ENCODE results near the gene CREM. TPM values are rescaled to one million over a fixed set of nuclear protein-coding genes. Genes with fewer than 3 reads are reported as not detected.

Gene CREM
- total RNA-seq, 1 experiment from 2014 or later = 24.7 TPM

- Mint-ChIP-seq H3K9me3 (ENCODE audit: unreplicated experiment) (no peaks in the 10 kb centered on the region), H3K4me3 (ENCODE audit: unreplicated experiment) (no peak overlapping the region), H3K27me3 (ENCODE audit: insufficient read depth, unreplicated experiment) (no peaks in the 10 kb centered on the region), H3K4me1 (ENCODE audit: low read depth, unreplicated experiment) (no peaks in the 10 kb centered on the region), H3K36me3 (ENCODE audit: insufficient read depth, unreplicated experiment) (no peaks in the 10 kb centered on the region), H3K27ac (ENCODE audit: unreplicated experiment) (no peak overlapping the region)
- TF ChIP-seq, protein P1, sequence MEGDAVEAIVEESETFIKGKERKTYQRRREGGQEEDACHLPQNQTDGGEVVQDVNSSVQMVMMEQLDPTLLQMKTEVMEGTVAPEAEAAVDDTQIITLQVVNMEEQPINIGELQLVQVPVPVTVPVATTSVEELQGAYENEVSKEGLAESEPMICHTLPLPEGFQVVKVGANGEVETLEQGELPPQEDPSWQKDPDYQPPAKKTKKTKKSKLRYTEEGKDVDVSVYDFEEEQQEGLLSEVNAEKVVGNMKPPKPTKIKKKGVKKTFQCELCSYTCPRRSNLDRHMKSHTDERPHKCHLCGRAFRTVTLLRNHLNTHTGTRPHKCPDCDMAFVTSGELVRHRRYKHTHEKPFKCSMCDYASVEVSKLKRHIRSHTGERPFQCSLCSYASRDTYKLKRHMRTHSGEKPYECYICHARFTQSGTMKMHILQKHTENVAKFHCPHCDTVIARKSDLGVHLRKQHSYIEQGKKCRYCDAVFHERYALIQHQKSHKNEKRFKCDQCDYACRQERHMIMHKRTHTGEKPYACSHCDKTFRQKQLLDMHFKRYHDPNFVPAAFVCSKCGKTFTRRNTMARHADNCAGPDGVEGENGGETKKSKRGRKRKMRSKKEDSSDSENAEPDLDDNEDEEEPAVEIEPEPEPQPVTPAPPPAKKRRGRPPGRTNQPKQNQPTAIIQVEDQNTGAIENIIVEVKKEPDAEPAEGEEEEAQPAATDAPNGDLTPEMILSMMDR (IDR thresholded peaks at IDR 0.05; ENCODE audit: insufficient read depth in 1 of 2, low read depth in 1 of 2, low read length in 1 of 2, severe bottlenecking in 1 of 2, unreplicated experiment in 1 of 2) = no peak
- Histone ChIP-seq H3K9me3 (no peaks in the 10 kb centered on the region), H3K4me3 (ENCODE audit: low read depth, low read length) (no peak overlapping the region), H3K4me1 (no peaks in the 10 kb centered on the region), H3K27me3 (replicated peaks; ENCODE audit: control insufficient read depth, insufficient read depth, low read length) (no peaks in the 10 kb centered on the region), H3K36me3 (ENCODE audit: control insufficient read depth, insufficient read depth, low read length) (no peaks in the 10 kb centered on the region)
- POLR2A ChIA-PET = no interaction called here
- CTCF ChIA-PET = interaction anchor here (1.0 kb wide), 1 partner anchor 76 kb away, joined by 3 read pairs; the partner anchor contains the start of gene CREM
- intact Hi-C loops (cut with micrococcal nuclease; ENCODE audit: unreplicated experiment) = no loop called here
- DNase-seq = no peak
- no TSS peak for BruUV-seq (replicated peaks)
These were observed 75.4 kb downstream of the CREM start for GRCh38 chr10:35202050-35202449.

- Mint-ChIP-seq H3K4me1 (ENCODE audit: low read depth, unreplicated experiment) (no peaks in the 10 kb centered on the region), H3K27me3 (ENCODE audit: insufficient read depth, unreplicated experiment) (no peaks in the 10 kb centered on the region), H3K4me3 (ENCODE audit: unreplicated experiment) (no peak overlapping the region), H3K9me3 (ENCODE audit: unreplicated experiment) (no peaks in the 10 kb centered on the region), H3K36me3 (ENCODE audit: insufficient read depth, unreplicated experiment) (no peaks in the 10 kb centered on the region), H3K27ac (ENCODE audit: unreplicated experiment) (no peak overlapping the region)
- Histone ChIP-seq H3K27me3 (replicated peaks; ENCODE audit: control insufficient read depth, insufficient read depth, low read length) (no peaks in the 10 kb centered on the region), H3K4me1 (no peaks in the 10 kb centered on the region), H3K4me3 (ENCODE audit: low read depth, low read length) (no peak overlapping the region), H3K36me3 (ENCODE audit: control insufficient read depth, insufficient read depth, low read length) (no peaks in the 10 kb centered on the region), H3K9me3 (no peaks in the 10 kb centered on the region)
- ChIA-PET CTCF (interaction anchor here (0.6 to 1.1 kb wide), 2 partner anchors 8 to 46 kb away, joined by 3 to 5 read pairs; no protein-coding TSS in a partner anchor), POLR2A (no interaction called here)
- no peak for DNase-seq
- BruUV-seq (replicated peaks) = no TSS peak
- intact Hi-C loops (cut with micrococcal nuclease; ENCODE audit: unreplicated experiment) = no loop called here
- TF ChIP-seq, protein P1 (IDR thresholded peaks at IDR 0.05; ENCODE audit: insufficient read depth in 1 of 2, low read depth in 1 of 2, low read length in 1 of 2, severe bottlenecking in 1 of 2, unreplicated experiment in 1 of 2) = no peak
These were observed 77.1 kb downstream of the CREM start for GRCh38 chr10:35203745-35204144.

GRCh38 chr10:35204650-35205319, 78.1 kb downstream of the CREM start:
- Histone ChIP-seq H3K9me3 (no peaks in the 10 kb centered on the region), H3K4me1 (no peaks in the 10 kb centered on the region), H3K4me3 (ENCODE audit: low read depth, low read length) (no peak overlapping the region), H3K36me3 (ENCODE audit: control insufficient read depth, insufficient read depth, low read length) (no peaks in the 10 kb centered on the region), H3K27me3 (replicated peaks; ENCODE audit: control insufficient read depth, insufficient read depth, low read length) (no peaks in the 10 kb centered on the region)
- Mint-ChIP-seq H3K4me1 (ENCODE audit: low read depth, unreplicated experiment) (no peaks in the 10 kb centered on the region), H3K36me3 (ENCODE audit: insufficient read depth, unreplicated experiment) (no peaks in the 10 kb centered on the region), H3K27me3 (ENCODE audit: insufficient read depth, unreplicated experiment) (no peaks in the 10 kb centered on the region), H3K4me3 (ENCODE audit: unreplicated experiment) (no peak overlapping the region), H3K9me3 (ENCODE audit: unreplicated experiment) (no peaks in the 10 kb centered on the region), H3K27ac (ENCODE audit: unreplicated experiment) (no peak overlapping the region)
- TF ChIP-seq, protein P1 (IDR thresholded peaks at IDR 0.05; ENCODE audit: insufficient read depth in 1 of 2, low read depth in 1 of 2, low read length in 1 of 2, severe bottlenecking in 1 of 2, unreplicated experiment in 1 of 2) = no peak
- intact Hi-C loops (cut with micrococcal nuclease; ENCODE audit: unreplicated experiment) = no loop called here
- no peak for DNase-seq
- no TSS peak for BruUV-seq (replicated peaks)
- CTCF ChIA-PET = interaction anchor here (0.6 to 2.8 kb wide), 3 partner anchors 9 to 1168 kb away, joined by 3 to 9 read pairs (median 3); no protein-coding TSS in a partner anchor
- POLR2A ChIA-PET = no interaction called here

Data from Caco-2 (cell line).